Measurements from ENCODE around the gene COL16A1.

COL16A1 gene

DNA sequence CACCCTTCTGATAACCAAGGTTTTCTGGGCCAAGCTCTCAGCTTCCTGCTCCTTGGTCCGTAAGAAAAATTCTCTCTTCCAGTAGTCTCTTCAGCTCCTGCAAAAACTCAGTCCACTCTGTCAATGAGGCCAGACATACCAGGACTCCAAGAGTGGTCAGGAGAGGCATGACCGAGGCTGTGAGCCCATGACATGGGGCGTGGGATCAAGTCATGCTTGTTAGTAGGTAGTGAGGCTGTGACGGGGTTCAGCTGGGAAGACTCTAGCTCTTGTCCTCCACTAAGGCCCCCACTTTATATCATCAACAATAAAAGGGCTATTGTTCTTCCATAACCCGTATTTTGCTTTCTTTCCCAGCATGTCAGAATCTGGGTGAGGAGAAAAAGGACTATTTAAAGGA, 96.5 kb downstream of the COL16A1 start:
- Histone ChIP-seq H3K27me3 (ENCODE audit: insufficient read depth, low read length, poor library complexity) (no peaks in the 10 kb centered on the region), H4K20me1 (ENCODE audit: insufficient read depth, low read length) (no peaks in the 10 kb centered on the region), H3K36me3 (ENCODE audit: insufficient read depth, low read length) (no peaks in the 10 kb centered on the region), H3K4me3 (ENCODE audit: low read depth in 1 of 2, low read length in 2 of 2) (no peak overlapping the region), H3K4me1 (ENCODE audit: insufficient read depth, low read length) (no peaks in the 10 kb centered on the region), H3K9ac (ENCODE audit: low read depth, low read length) (no peak overlapping the region), H3K79me2 (ENCODE audit: insufficient read depth, low read length) (no peaks in the 10 kb centered on the region), H3K9me3 (ENCODE audit: insufficient read depth, low read length, severe bottlenecking) (no peaks in the 10 kb centered on the region), H2AFZ (ENCODE audit: low read depth, low read length) (no peak overlapping the region), H3K27ac (ENCODE audit: low read length) (no peak overlapping the region), H3K4me2 (ENCODE audit: insufficient read depth, low read length) (no peak overlapping the region)
- no peak for DNase-seq
- no peak for TF ChIP-seq EZH2 (IDR thresholded peaks at IDR 0.05; ENCODE audit: borderline replicate concordance, low read depth, low read length, severe bottlenecking)
- TF ChIP-seq, protein P1, sequence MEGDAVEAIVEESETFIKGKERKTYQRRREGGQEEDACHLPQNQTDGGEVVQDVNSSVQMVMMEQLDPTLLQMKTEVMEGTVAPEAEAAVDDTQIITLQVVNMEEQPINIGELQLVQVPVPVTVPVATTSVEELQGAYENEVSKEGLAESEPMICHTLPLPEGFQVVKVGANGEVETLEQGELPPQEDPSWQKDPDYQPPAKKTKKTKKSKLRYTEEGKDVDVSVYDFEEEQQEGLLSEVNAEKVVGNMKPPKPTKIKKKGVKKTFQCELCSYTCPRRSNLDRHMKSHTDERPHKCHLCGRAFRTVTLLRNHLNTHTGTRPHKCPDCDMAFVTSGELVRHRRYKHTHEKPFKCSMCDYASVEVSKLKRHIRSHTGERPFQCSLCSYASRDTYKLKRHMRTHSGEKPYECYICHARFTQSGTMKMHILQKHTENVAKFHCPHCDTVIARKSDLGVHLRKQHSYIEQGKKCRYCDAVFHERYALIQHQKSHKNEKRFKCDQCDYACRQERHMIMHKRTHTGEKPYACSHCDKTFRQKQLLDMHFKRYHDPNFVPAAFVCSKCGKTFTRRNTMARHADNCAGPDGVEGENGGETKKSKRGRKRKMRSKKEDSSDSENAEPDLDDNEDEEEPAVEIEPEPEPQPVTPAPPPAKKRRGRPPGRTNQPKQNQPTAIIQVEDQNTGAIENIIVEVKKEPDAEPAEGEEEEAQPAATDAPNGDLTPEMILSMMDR (IDR thresholded peaks at IDR 0.05; ENCODE audit: borderline replicate concordance, extremely low read depth, low read length, poor library complexity, severe bottlenecking), result no peak
- no peak for ATAC-seq (ENCODE audit: insufficient read depth, low read depth)

DNA sequence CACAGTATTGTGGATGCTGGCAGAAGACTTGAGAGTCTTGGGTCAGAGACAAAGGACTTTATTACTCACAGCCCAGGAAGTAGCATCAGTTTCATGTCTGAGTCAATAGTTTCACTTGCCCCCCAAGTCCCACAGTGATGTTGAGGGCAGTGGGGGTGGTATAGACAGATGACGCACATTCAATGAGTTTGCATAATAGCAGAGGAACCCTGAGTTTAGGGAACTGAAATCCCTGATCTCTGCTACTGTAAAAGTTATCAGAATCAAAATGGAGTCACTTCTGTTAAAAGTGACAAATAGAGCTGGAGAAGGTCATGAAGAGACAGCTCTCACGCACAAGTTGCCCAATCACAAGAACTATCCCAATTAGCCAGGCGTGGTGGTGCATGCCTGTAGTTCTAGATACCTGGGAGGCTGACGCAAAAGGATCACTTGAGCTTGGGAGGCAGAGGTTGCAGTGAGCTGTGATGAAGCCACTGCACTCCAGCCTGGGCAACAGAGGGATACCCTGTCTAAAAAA, 97.8 kb downstream of the COL16A1 start:
- Histone ChIP-seq H3K4me3 (ENCODE audit: low read depth in 1 of 2, low read length in 2 of 2) (no peak overlapping the region), H3K79me2 (ENCODE audit: insufficient read depth, low read length) (no peaks in the 10 kb centered on the region), H4K20me1 (ENCODE audit: insufficient read depth, low read length) (no peaks in the 10 kb centered on the region), H3K4me1 (ENCODE audit: insufficient read depth, low read length) (no peaks in the 10 kb centered on the region), H3K9ac (ENCODE audit: low read depth, low read length) (no peak overlapping the region), H3K9me3 (ENCODE audit: insufficient read depth, low read length, severe bottlenecking) (no peaks in the 10 kb centered on the region), H3K27me3 (ENCODE audit: insufficient read depth, low read length, poor library complexity) (peaks cover 8% of the 10 kb centered on the region), H3K4me2 (ENCODE audit: insufficient read depth, low read length) (no peak overlapping the region), H3K27ac (ENCODE audit: low read length) (no peak overlapping the region), H2AFZ (ENCODE audit: low read depth, low read length) (no peak overlapping the region), H3K36me3 (ENCODE audit: insufficient read depth, low read length) (no peaks in the 10 kb centered on the region)
- DNase-seq (no peak), ATAC-seq (ENCODE audit: insufficient read depth, low read depth) (no peak)
- TF ChIP-seq, protein P1 (IDR thresholded peaks at IDR 0.05; ENCODE audit: borderline replicate concordance, extremely low read depth, low read length, poor library complexity, severe bottlenecking), result no peak
- TF ChIP-seq EZH2 (IDR thresholded peaks at IDR 0.05; ENCODE audit: borderline replicate concordance, low read depth, low read length, severe bottlenecking), result no peak
